HG03521 (cell line): Measurements from ENCODE around the gene TNFSF8.
A peak's percentile ranks its signal among the peaks of the same experiment; 100 is the strongest.

ENCODE experiments used
- ATAC-seq: cut with Tn5 transposase; IDR thresholded peaks from one replicate; pipeline ENCODE4 v1.9.1; 2021; ENCODE audit warnings: mild to moderate bottlenecking, moderate library complexity; ENCODE audit not compliant: unreplicated experiment

The TNFSF8 gene

GRCh38 chr9:114930056-114930812 lies at the start of gene TNFSF8:
TNFSF8 (minus strand) TSS chr9:114930591; CDS start chr9:114930303, 288 bp downstream.
- ATAC-seq, result peak; percentile 59

- no peak for ATAC-seq
Observed at GRCh38 chr9:114973216-114973615, 42.8 kb upstream of the TNFSF8 start.

- no peak for ATAC-seq
Observed at GRCh38 chr9:114972510-114973136, 42.2 kb upstream of the TNFSF8 start.

- ATAC-seq, result no peak
Observed at GRCh38 chr9:114969269-114969668, 38.9 kb upstream of the TNFSF8 start.

GRCh38 chr9:114968671-114969070 lies 38.3 kb upstream of the TNFSF8 start:
- ATAC-seq, result no peak

- ATAC-seq, result no peak
Observed at GRCh38 chr9:114965564-114965963, 35.2 kb upstream of the TNFSF8 start.

- ATAC-seq, result no peak
Observed at GRCh38 chr9:114962809-114963208, 32.4 kb upstream of the TNFSF8 start.

GRCh38 chr9:114960276-114960675 lies 29.9 kb upstream of the TNFSF8 start:
- ATAC-seq, result no peak

GRCh38 chr9:114958844-114959235 lies 28.4 kb upstream of the TNFSF8 start:
- no peak for ATAC-seq

- no peak for ATAC-seq
Observed at GRCh38 chr9:114958021-114958843, 27.8 kb upstream of the TNFSF8 start.

GRCh38 chr9:114957558-114957957 lies 27.2 kb upstream of the TNFSF8 start:
- no peak for ATAC-seq

- ATAC-seq, result no peak
Observed at GRCh38 chr9:114954956-114955582, 24.7 kb upstream of the TNFSF8 start.

- ATAC-seq, result no peak
Observed at GRCh38 chr9:114953959-114954358, 23.6 kb upstream of the TNFSF8 start.

GRCh38 chr9:114953046-114953445 lies 22.7 kb upstream of the TNFSF8 start:
- ATAC-seq, result no peak

GRCh38 chr9:114950761-114951160 lies 20.4 kb upstream of the TNFSF8 start:
- no peak for ATAC-seq

GRCh38 chr9:114947058-114947457 lies 16.7 kb upstream of the TNFSF8 start:
- ATAC-seq, result no peak

GRCh38 chr9:114945616-114946412 lies 15.4 kb upstream of the TNFSF8 start:
- ATAC-seq, result no peak

GRCh38 chr9:114941376-114941775 lies 11.0 kb upstream of the TNFSF8 start:
- no peak for ATAC-seq

GRCh38 chr9:114938687-114939575 lies 8.5 kb upstream of the TNFSF8 start:
- no peak for ATAC-seq
